AG09309 (cell line): ENCODE data around the gene CREB5.

Source experiments
- DNase-seq: peaks from one replicate; pipeline ENCODE4 v3.0.0-alpha.2; 2010; ENCODE audit warnings: low read depth
- H3K4me3 ChIP-seq: 2 replicates; pipeline ENCODE4 v1.5.1; 2011; ENCODE audit warnings: mild to moderate bottlenecking, low read depth, low read length, moderate library complexity; ENCODE audit not compliant: control insufficient read depth
- TF ChIP-seq, protein P1 (sequence below): IDR thresholded peaks from 2 replicates; pipeline ENCODE4 v1.5.1; 2011; ENCODE audit warnings: mild to moderate bottlenecking, low read depth, low read length, inconsistent platforms; ENCODE audit not compliant: insufficient read depth, control insufficient read depth; ENCODE audit errors: missing control alignments

Gene CREB5

DNA sequence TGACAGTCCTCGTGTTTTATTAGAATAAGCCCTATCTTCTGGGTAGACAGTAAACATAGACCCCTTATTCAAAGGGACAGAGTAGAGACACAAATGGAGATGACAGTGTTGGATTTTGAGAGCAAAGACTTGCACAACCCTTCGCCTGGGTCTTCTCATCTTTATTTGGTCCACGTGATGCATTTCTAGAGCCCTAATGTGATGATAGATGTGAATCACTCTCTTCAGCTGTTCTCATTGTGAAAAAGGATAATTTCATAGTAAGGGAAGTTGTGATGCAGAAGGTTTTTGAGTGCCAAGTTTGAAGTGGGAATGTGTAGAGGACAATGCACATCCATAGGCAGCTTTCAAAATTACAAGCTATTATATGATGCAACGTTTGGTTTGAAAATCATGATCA is 86.3 kb downstream of the CREB5 start:
- no peak overlapping the region for H3K4me3 ChIP-seq
- TF ChIP-seq, protein P1, sequence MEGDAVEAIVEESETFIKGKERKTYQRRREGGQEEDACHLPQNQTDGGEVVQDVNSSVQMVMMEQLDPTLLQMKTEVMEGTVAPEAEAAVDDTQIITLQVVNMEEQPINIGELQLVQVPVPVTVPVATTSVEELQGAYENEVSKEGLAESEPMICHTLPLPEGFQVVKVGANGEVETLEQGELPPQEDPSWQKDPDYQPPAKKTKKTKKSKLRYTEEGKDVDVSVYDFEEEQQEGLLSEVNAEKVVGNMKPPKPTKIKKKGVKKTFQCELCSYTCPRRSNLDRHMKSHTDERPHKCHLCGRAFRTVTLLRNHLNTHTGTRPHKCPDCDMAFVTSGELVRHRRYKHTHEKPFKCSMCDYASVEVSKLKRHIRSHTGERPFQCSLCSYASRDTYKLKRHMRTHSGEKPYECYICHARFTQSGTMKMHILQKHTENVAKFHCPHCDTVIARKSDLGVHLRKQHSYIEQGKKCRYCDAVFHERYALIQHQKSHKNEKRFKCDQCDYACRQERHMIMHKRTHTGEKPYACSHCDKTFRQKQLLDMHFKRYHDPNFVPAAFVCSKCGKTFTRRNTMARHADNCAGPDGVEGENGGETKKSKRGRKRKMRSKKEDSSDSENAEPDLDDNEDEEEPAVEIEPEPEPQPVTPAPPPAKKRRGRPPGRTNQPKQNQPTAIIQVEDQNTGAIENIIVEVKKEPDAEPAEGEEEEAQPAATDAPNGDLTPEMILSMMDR = no peak
- no peak for DNase-seq

DNA sequence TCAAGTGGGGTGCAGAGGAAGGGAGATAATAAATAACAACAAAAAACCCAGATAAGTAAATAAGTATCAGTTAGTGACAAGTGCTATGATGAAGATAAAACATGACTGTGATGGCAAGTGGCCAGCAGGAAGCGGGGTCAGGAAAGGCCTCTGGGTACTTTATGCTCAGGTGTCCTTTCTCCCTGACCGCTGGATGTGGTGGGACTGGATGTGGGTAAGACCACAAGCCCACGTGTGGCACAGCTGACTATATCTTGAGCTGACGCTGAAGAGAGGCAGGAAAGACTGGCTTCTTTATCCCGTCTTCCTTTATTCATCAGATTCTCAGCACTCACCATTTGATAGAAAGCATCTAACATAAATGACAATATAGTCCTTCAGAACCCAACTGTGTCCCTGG is 87.8 kb downstream of the CREB5 start:
- TF ChIP-seq, protein P1 = no peak
- DNase-seq = no peak
- H3K4me3 ChIP-seq = no peak overlapping the region

DNA sequence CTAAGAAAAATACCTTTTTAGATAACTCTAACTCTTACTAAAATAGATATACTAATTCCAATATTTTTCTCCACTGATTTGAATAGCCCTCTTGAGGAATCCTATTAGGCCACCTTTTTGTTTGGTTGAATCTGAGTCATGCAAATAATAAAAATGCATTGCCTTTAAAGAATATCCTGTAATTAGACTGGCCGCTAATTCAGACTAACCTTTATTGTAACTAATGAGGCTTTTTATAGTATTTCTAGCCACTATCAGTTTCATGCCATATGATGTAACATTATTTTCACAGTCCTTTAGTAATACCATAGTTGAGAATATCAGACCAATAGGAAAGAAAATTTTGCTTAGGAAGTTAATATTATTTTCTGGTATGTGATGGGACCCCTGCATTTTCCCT is 90.1 kb downstream of the CREB5 start:
- H3K4me3 ChIP-seq = no peak overlapping the region
- no peak for DNase-seq

DNA sequence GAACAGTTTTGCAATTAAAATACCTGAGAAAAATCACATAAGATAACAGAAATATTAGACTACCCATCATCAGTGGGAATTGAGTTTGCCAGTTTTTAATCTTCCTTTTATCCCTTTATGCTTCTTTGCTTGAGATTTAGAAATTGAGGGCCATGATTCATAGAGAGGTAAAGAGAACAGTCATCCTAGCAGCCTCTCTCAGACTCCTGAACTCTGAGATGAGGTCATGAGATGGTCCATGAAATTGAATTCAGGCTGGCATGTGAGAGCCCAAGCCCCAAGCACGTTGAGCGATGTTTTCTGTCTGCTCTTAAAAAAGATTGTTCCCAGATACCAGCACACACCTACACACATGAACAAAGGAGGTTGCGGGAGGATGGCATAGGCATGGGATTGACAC is 91.1 kb downstream of the CREB5 start:
- no peak overlapping the region for H3K4me3 ChIP-seq
- TF ChIP-seq, protein P1 = no peak
- no peak for DNase-seq

More for the DNA sequence above, 90.1 kb downstream of the CREB5 start:
- TF ChIP-seq, protein P1 = no peak

DNA sequence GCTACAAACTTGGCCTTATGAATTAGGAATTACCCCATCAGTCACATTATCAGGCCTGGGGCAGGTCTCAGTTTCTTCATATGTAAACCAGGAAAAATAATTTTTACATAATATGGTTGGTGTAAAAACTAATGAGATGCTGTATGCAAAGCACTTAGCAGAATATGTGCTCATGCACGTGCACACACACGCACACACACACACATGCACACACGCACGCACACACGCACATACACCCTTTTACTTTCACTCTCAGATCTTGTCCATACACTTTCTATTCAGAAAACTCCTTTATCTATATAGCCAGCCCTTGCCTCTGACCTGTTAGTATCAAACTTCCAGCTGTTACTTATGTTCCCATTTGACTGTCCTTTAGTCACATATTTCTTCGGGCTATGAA is 92.7 kb downstream of the CREB5 start:
- no peak for DNase-seq
- H3K4me3 ChIP-seq = no peak overlapping the region

DNA sequence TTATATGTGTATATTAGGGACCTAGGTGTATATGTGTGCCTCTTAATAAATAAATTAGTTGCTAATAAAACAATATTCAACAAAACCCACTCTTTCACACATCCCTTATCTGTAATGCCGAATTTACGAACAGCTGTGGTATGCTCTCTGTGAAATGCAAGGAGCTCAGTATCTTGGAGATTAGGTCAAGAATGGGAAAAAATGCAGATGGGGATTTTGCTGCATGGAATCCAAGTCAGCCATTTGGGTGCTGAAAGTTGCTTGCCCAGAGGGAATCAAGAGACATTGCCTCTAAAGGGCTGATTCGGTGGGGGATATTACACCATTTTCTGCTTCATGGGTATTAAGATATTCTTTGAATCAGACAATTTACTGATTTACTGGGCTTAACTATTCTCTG is 93.5 kb downstream of the CREB5 start:
- no peak overlapping the region for H3K4me3 ChIP-seq
- DNase-seq = no peak
- TF ChIP-seq, protein P1 = no peak

More for the DNA sequence above, 92.7 kb downstream of the CREB5 start:
- TF ChIP-seq, protein P1 = no peak
